ENCODE measurements around the gene ELP4.

ELP4 gene

GRCh38 chr11:31830406-31830805, 320.8 kb downstream of the ELP4 start:
- no peak for TF ChIP-seq ZFX (IDR thresholded peaks at IDR 0.05)
- TF ChIP-seq, protein P1, sequence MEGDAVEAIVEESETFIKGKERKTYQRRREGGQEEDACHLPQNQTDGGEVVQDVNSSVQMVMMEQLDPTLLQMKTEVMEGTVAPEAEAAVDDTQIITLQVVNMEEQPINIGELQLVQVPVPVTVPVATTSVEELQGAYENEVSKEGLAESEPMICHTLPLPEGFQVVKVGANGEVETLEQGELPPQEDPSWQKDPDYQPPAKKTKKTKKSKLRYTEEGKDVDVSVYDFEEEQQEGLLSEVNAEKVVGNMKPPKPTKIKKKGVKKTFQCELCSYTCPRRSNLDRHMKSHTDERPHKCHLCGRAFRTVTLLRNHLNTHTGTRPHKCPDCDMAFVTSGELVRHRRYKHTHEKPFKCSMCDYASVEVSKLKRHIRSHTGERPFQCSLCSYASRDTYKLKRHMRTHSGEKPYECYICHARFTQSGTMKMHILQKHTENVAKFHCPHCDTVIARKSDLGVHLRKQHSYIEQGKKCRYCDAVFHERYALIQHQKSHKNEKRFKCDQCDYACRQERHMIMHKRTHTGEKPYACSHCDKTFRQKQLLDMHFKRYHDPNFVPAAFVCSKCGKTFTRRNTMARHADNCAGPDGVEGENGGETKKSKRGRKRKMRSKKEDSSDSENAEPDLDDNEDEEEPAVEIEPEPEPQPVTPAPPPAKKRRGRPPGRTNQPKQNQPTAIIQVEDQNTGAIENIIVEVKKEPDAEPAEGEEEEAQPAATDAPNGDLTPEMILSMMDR (conservative IDR thresholded peaks at IDR 0.05) = no peak
- no peak overlapping the region for H3K27ac ChIP-seq

- TF ChIP-seq, protein P1 (conservative IDR thresholded peaks at IDR 0.05) = no peak
- TF ChIP-seq ZFX (IDR thresholded peaks at IDR 0.05) = no peak
Observed at GRCh38 chr11:31834237-31834636, 324.7 kb downstream of the ELP4 start.

More at GRCh38 chr11:31834237-31834636, 324.7 kb downstream of the ELP4 start:
- H3K27ac ChIP-seq = no peak overlapping the region
